Stimulated activated CD4-positive, alpha-beta T cell treated with anti-CD3 and anti-CD28 coated beads, TNF-alpha, amount 100 ng/mL, for 48 hours (primary cell): ENCODE measurements around the gene CDH13.
A peak's percentile ranks its signal among the peaks of the same experiment; 100 is the strongest.

ENCODE experiments used
- DNase-seq, 3 donors: peaks; one replicate each; pipeline ENCODE4 v3.0.0-alpha.2; 2020; ENCODE audit warnings: low read depth in 3 of 3

The CDH13 gene

GRCh38 chr16:83160287-83161020, 533.7 kb downstream of the CDH13 start:
- DNase-seq: no peak

GRCh38 chr16:83162791-83163190, 536.0 kb downstream of the CDH13 start:
- DNase-seq: no peak

- no peak for DNase-seq
Observed at GRCh38 chr16:83164816-83165215, 538.0 kb downstream of the CDH13 start.

GRCh38 chr16:83171396-83171795, 544.6 kb downstream of the CDH13 start:
- no peak for DNase-seq

GRCh38 chr16:83174671-83175070, 547.9 kb downstream of the CDH13 start:
- DNase-seq: no peak

GRCh38 chr16:83176802-83177201, 550.0 kb downstream of the CDH13 start:
- DNase-seq: no peak

- DNase-seq: no peak
Observed at GRCh38 chr16:83185902-83186301, 559.1 kb downstream of the CDH13 start.

- DNase-seq: peak in 1 of 3 donors; percentile 6
Observed at GRCh38 chr16:83187405-83187804, 560.6 kb downstream of the CDH13 start.

- no peak for DNase-seq
Observed at GRCh38 chr16:83196796-83197195, 570.0 kb downstream of the CDH13 start.

- no peak for DNase-seq
Observed at GRCh38 chr16:83197450-83197849, 570.7 kb downstream of the CDH13 start.

GRCh38 chr16:83198977-83199376, 572.2 kb downstream of the CDH13 start:
- no peak for DNase-seq

- DNase-seq: no peak
Observed at GRCh38 chr16:83200005-83200779, 573.4 kb downstream of the CDH13 start.

- no peak for DNase-seq
Observed at GRCh38 chr16:83201748-83202147, 575.0 kb downstream of the CDH13 start.

GRCh38 chr16:83205896-83206295, 579.1 kb downstream of the CDH13 start:
- DNase-seq: no peak

GRCh38 chr16:83206426-83206825, 579.7 kb downstream of the CDH13 start:
- DNase-seq: no peak

- DNase-seq: no peak
Observed at GRCh38 chr16:83211711-83212110, 584.9 kb downstream of the CDH13 start.

GRCh38 chr16:83212301-83212841, 585.6 kb downstream of the CDH13 start:
- no peak for DNase-seq

- no peak for DNase-seq
Observed at GRCh38 chr16:83214671-83215070, 587.9 kb downstream of the CDH13 start.

- DNase-seq: peak; percentile 18 to 36 (median 35)
Observed at GRCh38 chr16:83215406-83216001, 588.7 kb downstream of the CDH13 start.

GRCh38 chr16:83219285-83219684, 592.5 kb downstream of the CDH13 start:
- no peak for DNase-seq

GRCh38 chr16:83220066-83220465, 593.3 kb downstream of the CDH13 start:
- no peak for DNase-seq

- no peak for DNase-seq
Observed at GRCh38 chr16:83224642-83225041, 597.9 kb downstream of the CDH13 start.

GRCh38 chr16:83227336-83227735, 600.6 kb downstream of the CDH13 start:
- DNase-seq: no peak
